HG03442 (cell line): ENCODE data around the gene GRAP2.

Experiments used
- ATAC-seq: cut with Tn5 transposase; IDR thresholded peaks from one replicate; pipeline ENCODE4 v1.9.1; 2021; ENCODE audit warnings: mild to moderate bottlenecking, moderate library complexity; ENCODE audit not compliant: unreplicated experiment

The GRAP2 gene

DNA sequence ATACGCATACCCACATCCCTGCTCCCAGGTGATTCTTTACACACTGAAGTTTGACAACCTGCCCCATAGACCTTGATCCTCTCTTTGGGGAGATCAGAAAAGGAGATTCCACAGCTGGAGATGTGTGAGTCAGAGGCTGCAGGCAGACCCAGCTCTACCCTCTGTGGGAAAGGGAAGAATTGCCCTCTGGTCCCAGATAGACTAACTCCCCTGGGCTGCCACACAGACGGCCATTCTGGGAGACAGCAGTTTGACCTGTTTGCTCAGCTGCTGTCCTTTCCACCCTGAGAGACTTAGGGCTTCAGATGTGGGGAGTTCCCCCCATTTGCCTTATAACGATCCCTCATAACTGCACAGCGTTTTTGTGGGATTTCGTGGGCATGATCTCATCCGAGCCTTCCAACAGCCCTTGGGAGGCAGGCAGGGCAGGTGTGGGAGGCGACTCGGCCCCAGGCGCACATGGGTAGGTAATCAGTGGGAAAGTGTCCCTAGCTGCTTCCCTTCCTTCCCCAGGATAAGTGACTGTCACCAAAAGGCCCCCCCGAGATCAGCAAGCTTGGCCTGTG, 107.9 kb downstream of the GRAP2 start:
- no peak for ATAC-seq

- no peak for ATAC-seq
These were observed 108.4 kb downstream of the GRAP2 start for GRCh38 chr22:40009292-40009774.

- no peak for ATAC-seq
These were observed 109.2 kb downstream of the GRAP2 start for GRCh38 chr22:40009951-40010671.

- ATAC-seq: no peak
These were observed 109.9 kb downstream of the GRAP2 start for GRCh38 chr22:40010746-40011145.

DNA sequence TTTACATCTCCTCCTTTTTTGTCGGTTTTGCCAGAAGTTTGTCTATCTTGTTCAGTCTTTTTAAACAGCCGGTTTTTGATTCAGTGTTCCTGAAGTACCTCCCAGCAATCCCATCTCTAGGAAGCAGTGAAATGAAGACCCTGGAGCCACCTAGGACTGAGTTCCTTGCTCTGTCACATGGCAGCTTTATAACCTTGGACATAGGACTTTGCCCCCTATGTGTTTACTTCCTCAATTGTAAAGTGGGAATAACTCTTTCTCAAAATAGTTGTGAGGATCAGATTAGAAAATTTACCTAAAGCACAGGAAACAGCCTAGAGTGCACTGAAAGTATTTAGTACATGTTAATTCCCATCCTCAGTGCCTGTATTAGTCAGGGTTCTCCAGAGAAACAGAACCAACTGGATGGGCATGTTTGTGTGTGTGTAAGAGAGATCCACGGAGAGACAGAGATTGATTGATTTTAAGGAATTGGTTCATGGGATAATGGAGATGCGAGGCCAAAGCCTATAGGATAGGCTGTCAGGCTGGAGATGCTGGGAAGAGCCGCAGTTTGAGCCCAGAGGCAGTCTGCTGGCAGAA, 113.9 kb downstream of the GRAP2 start:
- ATAC-seq: no peak

DNA sequence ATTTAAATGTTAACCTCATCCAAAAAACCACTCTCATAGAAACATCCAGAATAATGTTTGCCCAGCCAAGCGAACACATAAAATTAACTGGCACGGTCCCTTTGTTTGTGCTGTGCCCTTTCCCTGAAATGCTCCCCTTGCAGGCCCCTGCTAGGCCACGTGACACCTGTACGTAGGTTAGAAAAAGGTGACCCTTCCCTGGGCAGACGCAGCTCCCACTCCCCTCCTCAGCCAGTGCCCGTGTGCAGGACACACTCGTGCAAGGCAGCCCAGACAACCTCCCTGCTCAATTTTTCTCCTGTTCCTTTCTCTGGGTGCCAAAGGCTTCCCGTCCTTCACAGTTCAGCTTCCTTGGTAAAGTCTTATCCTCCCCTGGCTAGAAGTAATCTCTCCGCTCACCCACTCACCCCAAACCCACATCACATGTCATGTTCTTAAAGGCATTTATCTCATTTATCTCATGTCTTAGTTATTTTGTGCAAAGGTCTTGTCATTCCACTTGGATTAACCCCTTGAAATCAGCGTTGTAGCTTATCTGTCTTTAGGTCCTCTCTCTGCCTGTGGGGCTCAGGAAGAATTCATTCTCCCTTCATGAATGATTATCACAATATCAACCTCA, 114.6 kb downstream of the GRAP2 start:
- no peak for ATAC-seq

- no peak for ATAC-seq
These were observed 117.2 kb downstream of the GRAP2 start for GRCh38 chr22:40018051-40018450.

DNA sequence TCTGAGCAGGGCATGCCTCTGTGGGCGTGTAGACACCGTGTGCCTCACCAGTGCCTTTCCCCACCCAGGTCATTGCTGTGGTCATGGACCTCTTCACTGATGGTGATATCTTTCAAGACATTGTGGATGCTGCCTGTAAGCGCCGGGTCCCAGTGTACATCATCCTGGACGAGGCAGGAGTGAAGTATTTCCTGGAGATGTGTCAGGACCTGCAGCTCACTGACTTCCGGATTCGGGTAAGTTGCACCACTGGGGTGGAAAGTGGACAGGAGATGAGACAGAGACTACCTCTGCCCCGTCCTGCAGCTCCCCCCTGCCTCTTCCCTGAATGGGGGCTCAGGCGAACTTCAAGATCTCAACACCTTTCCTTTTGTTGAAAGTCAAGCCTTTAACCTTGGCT, 118.2 kb downstream of the GRAP2 start:
- ATAC-seq: no peak

DNA sequence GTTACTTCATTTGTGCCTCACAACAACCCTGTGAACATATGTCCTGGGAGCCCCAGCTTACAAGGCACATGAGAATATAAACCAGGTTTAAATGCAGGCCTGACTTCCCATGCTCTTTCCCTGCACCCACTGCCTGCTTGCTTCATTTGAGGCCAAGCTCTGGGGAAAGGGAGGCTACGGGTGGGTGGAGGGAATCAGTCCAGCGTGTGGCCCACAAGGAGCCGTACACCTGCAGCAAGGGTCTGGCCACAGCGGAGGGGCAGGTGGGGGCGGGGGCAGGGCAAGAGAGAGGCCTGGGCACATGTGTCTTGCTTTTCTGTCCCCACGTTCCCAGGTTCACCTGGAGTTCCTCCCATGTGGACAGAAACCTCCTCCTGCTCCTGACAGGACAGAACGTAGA, 120.1 kb downstream of the GRAP2 start:
- no peak for ATAC-seq

GRCh38 chr22:40021401-40022000, 120.6 kb downstream of the GRAP2 start:
- no peak for ATAC-seq

- no peak for ATAC-seq
These were observed 121.8 kb downstream of the GRAP2 start for GRCh38 chr22:40022536-40023240.
